Cardiac septum (tissue), 1 donor: ENCODE measurements around the gene MMP28. TPM values are rescaled to one million over a fixed set of nuclear protein-coding genes. Genes with fewer than 3 reads are reported as not detected.

ENCODE experiments used
- DNase-seq: peaks from one replicate; pipeline ENCODE4 v3.0.0-alpha.2; 2020; ENCODE audit warnings: low spot score
- intact Hi-C: fragments of 100-400 bp; cut with DNase I; formaldehyde crosslinking; loops from one replicate; pipeline ENCODE4 v1.14.0; 2022
- long read RNA-seq: library from polyadenylated mRNA; unstranded; transcript quantifications from one replicate; pipeline ENCODE4 v2.0.0, GENCODE V29; 2021
- total RNA-seq: library from RNA; stranded (reverse); fragmentation: NEBNext Ultra II Directional; extraction: Animal tissue kit (Norgen Biotek cat#: 25700); gene quantifications from one replicate; pipeline ENCODE4 v1.2.1, GENCODE V29; 2021
- donor health status: DM: no; HTN: no; CAD: no.

Gene MMP28
- total RNA-seq, result 1.2 TPM
- long read RNA-seq, partial matches to known transcripts, result 1 of 3 reads
- long read RNA-seq, other reads (novel, unspliced or antisense), result 0 of 3 reads

GRCh38 chr17:35795007-35795870 is at the start of gene MMP28:
TSS of gene MMP28 (minus strand) at chr17:35795641. CDS start at chr17:35795377, 264 bp downstream.
- peak; percentile 72 for DNase-seq
- intact Hi-C loops, result no loop called here

DNA sequence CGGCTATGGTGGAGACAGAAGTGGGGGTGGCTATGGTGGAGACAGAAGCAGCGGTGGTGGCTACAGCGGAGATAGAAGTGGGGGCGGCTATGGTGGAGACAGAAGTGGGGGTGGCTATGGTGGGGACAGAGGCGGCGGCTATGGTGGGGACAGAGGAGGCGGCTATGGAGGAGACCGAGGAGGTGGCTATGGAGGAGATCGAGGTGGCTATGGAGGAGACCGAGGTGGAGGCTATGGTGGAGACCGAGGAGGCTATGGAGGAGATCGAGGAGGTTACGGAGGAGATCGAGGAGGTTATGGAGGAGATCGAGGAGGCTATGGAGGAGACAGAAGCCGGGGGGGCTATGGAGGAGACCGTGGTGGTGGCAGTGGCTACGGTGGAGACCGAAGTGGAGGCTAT is 49.1 kb upstream of the MMP28 start:
- intact Hi-C loops, result no loop called here
- no peak for DNase-seq

DNA sequence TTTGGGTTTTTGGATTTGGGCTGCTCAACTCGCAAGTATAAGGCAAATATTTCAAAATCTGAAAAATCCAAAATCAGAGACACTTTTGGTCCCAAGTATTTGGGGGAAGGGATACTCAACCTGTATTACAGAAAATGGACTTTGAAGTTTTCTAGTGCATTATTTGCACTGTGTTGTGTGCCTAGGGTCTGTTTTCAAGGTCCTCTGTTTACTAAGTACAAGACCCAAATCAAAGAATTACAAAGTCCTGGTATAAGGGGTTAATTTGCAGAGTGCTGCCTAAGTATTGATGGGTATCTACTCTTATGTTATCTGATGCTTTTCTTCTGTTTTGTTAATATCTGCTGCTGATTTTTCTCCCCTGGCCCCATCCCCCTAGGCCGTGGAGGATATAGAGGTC is 48.3 kb upstream of the MMP28 start:
- no peak for DNase-seq
- intact Hi-C loops, result no loop called here

GRCh38 chr17:35842239-35842638 is 46.8 kb upstream of the MMP28 start:
- intact Hi-C loops, result no loop called here
- no peak for DNase-seq

DNA sequence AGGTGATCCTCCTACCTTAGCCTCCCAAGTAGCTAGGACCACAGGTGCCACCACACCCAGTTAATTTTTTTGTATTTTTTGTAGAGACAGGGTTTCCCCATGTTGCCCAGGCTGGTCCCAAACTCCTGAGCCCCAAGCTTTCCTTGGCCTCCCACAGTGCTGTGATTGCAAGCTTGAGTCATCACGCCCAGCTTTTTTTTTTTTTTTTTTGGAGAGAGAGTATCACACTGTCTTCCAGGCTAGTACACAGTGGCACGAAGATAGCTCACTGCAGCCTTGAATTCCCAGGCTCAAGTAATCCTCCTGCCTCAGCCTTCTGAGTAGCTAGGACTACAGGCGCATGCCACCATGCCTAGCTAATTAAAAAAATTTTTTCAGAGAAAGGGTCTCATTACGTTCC is 46.1 kb upstream of the MMP28 start:
- intact Hi-C loops, result no loop called here
- no peak for DNase-seq

DNA sequence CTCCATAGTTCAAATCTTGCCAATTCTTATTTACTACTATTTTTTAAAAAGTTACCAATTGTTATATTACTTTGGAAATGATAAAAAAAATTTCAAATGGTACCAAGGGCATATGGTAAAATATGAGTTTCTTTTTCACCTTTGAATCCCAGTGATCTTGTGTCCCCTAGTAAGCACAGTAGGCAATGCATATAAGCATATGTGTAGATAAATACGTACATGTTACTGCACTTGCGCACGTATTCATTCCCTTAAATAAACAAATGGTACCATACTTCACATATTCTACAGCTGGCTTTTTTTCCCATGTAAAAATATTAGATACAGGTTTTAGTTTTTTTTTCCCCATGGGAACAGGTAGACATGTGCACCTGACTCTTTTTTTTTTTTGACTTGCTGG is 45.7 kb upstream of the MMP28 start:
- intact Hi-C loops, result no loop called here

GRCh38 chr17:35825206-35825605 is 29.8 kb upstream of the MMP28 start:
- intact Hi-C loops, result no loop called here
- DNase-seq, result no peak

More for the DNA sequence above, 45.7 kb upstream of the MMP28 start:
- DNase-seq, result no peak

DNA sequence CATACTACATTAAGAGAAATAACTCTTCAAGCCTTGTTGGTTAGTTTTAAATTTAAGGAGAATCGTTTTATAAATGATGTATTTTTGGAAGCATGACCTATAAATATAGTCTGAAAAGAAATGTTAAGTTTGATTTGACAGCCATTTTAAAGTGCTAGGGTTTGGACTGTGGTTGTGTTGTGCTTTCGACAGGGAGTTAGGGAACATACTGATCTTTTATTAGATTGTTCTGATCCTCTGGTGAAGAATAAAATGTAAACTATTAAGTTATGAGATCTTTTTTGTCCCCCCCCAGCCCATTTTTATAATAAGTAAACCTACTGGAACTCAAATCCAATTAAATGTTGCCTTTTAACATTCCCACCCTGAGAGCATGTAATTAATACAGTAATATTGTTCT is 25.9 kb upstream of the MMP28 start:
- intact Hi-C loops, result no loop called here
- no peak for DNase-seq

DNA sequence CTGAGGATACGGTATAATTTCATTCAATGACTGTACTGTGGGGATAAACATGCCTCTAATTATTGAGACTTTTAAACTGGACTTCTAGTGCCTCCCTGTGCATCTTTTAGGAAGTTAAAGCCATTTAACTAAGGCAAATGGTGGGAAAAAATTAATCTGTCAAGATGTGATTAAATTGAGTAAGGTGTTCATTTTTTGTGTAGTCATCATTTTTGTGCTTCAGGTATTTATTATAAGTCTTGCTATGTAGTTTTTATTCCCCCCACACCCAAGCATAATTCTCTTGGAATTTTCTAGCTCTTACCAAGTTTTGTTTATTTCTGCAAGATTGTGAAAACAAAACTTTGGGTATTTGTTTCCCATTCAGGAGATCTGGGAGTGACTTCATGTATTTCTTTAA is 24.0 kb upstream of the MMP28 start:
- intact Hi-C loops, result no loop called here

GRCh38 chr17:35817196-35817595 is 21.8 kb upstream of the MMP28 start:
- intact Hi-C loops, result no loop called here
- no peak for DNase-seq

More for the DNA sequence above, 24.0 kb upstream of the MMP28 start:
- DNase-seq, result no peak

- intact Hi-C loops, result no loop called here
- DNase-seq, result no peak
Observed at GRCh38 chr17:35816723-35817122, 21.3 kb upstream of the MMP28 start.

DNA sequence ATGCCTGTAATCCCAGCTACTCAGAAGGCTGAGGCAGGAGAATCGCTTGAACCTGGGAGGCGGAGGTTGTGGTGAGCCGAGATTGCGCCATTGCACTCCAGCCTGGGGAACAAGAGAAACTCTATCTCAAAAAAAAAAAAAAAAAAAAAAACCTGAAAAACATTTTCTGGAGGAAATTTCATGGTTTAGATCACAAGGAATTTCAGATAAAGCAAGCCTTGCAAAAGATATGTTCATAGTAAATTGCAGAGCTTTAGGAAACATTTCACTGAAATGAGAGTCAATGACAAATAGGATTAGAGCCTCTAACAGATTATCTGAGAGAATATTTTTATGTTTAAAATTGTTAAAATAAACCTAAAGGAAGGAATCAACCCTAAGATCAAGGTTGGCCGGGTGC is 17.0 kb upstream of the MMP28 start:
- intact Hi-C loops, result no loop called here
- DNase-seq, result no peak

DNA sequence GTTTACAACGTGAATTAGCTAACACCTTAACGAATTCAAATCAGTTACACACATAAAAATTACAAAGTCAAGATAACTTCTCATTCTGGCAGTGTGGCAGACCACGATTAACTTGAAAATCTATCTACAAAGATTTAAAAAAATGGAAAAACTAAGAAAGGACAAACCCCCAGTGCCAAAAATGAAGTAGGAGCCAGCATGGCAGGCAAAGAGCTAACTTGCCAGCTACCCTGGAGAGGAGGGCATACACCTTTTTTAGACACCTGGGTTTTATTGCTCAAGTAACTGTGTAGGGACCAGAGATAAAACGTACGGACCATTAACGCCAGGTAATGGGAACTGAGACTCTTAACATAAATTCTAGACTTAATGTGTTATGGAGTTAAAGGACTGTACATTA is 16.3 kb upstream of the MMP28 start:
- intact Hi-C loops, result no loop called here
- DNase-seq, result no peak

- no peak for DNase-seq
- intact Hi-C loops, result loop anchor here (10.0 kb wide), 1 partner anchor 435 kb away; the partner anchor contains the start of gene SLFN11
Observed at GRCh38 chr17:35809855-35810461, 14.5 kb upstream of the MMP28 start.

DNA sequence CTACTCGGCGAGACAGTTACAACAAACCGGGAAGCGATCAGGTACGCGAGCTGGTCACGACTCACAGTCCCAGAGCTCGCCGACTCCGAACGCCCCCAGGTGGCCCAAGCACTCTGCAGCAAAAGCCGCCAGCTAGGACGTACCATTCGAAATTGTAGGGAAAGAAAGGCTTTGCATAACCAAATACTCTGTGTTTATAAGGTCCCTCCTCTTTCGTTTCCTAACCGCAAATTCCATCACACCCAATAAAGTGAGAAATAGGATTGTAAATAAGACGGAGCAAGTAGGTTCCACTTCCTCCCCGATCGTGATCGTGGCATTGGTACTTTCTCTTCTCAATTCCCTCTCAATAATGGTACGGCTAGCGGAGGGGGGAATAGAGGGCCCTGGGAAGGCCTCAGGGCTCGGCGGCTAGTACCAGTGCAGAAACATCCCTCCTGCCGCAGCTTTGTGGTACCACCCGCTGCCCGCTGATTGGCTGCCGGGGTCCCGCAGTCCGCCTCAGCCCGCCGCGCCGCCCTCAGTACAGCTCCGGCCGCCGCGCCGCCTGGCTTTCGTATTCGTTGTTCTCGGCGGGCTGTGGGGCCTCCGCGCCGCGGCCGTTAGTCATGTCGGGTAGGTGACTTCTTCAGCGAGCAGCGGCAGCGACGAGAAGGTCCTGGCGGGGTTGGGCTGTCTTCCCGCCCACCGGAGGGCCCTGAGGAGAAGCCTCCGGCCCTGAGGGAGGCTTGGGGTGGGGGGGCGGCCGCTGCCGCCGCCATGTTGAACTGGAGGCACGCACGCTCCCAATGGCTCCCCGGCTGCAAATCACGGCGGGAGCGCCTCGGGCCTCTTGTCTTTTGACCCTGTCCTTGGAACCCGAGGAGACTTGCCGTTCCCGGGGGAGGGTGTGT is 13.8 kb upstream of the MMP28 start, which contains the start of gene TAF15:
Gene TAF15 (plus strand): TSS at position 523 of the 893 bp plus-strand sequence. CDS start 86 bp downstream, at position 609.
- peak; percentile 98 for DNase-seq
- intact Hi-C loops, result loop anchor here (10.0 kb wide), 1 partner anchor 434 kb away; the partner anchor contains the start of gene SLFN11

GRCh38 chr17:35808240-35808961 is 13.0 kb upstream of the MMP28 start:
- no peak for DNase-seq
- intact Hi-C loops, result loop anchor here (10.0 kb wide), 1 partner anchor 434 kb away; the partner anchor contains the start of gene SLFN11

DNA sequence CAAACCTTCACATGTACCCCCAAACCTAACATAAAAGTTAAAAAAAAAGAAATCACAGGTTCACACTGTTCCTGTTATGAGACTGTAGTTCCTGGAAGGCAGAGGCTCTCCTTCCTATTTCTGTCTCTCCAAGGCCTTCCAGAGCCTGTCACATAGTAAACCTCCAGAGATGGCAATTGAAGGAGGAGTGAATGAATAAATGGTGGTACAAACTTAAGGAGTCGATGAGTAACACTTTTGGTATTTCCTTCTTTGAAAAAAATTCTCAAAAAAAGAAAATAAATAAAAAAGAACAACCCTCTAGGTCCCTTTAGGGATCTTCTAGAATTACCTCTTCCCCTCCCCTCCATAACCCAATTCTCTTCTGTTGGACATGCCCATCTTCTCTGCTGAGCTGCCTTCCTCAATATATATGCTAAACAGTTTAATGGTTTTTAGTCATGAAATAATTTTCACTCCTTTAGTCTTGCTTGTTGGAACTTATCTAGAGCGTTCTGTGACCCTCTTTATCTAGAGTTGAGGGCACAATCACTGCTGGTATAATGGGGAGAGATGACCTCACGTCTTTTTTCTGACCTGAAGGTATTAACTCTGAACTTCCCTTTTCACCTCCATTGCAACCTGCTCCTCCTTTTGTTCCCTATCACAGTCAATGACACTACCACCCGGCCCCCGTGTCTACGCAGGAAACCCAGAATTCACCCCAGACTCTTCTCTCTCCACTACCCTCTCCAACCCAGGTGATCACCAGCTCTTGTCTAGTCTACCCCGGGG is 12.1 kb upstream of the MMP28 start:
- intact Hi-C loops, result loop anchor here (10.0 kb wide), 1 partner anchor 433 kb away; the partner anchor contains the start of gene SLFN11

DNA sequence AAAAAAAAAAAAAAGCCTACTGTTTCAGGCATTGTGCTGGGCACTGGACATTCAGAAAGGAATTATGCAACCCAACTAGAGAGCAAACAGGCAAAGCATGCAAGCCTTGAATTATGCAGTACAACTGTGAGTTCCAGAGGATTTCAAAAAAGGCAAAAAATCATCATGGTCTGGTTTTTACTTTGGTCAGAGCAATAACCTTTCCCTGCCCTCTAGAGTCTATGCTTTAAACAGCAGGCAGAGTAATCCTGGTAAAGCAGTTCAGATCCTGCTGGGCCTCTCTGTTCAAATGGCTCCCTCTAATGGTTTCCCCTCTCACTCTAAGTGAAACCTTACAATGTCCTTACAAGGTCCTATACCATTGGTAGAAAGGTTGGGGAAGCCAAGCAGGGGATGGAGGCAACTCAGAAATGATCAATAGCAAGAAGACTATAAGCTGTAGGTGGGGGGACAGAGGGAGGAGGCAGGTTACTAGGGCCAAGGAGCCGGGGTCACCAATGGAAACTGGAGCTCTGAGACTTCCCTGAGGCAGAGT is 9.3 kb upstream of the MMP28 start:
- intact Hi-C loops, result loop anchor here (1.0 to 10.0 kb wide), 2 partner anchors 40 to 430 kb away; partner anchors contain the start of gene SLFN11
- DNase-seq, result no peak

More for the DNA sequence above, 12.1 kb upstream of the MMP28 start:
- DNase-seq, result no peak
